GM18517 (cell line): ENCODE data around the gene IGFLR1.
"Not testable (repeated sequence)": the region's sequence is repeated elsewhere in the genome, so short reads cannot be mapped to it uniquely, and the experiment has no call there.

Experiments
- ATAC-seq: cut with Tn5 transposase; IDR thresholded peaks from one replicate; pipeline ENCODE4 v1.9.1; 2021; ENCODE audit warnings: mild to moderate bottlenecking, moderate library complexity; ENCODE audit not compliant: unreplicated experiment

The IGFLR1 gene

GRCh38 chr19:35713904-35714495 is 28.3 kb downstream of the IGFLR1 start:
- ATAC-seq, result no peak

DNA sequence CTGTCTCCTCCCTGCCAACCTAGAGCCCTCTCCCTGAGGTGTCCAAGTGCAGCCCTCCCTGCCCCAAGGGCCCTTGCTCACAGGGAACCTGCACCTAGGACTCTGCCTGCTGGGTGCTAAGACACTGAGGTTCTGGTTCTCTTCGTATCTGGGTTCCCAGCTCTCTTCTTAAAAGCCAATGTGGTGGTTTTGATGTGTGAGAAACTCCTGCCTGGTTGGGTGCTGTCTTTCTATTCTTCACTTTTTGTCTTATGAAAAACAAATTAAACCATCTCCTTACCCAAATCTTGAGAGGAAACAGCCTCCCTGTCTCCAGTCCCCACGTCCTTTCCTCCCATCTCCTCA is 28.8 kb downstream of the IGFLR1 start:
- ATAC-seq, result no peak

DNA sequence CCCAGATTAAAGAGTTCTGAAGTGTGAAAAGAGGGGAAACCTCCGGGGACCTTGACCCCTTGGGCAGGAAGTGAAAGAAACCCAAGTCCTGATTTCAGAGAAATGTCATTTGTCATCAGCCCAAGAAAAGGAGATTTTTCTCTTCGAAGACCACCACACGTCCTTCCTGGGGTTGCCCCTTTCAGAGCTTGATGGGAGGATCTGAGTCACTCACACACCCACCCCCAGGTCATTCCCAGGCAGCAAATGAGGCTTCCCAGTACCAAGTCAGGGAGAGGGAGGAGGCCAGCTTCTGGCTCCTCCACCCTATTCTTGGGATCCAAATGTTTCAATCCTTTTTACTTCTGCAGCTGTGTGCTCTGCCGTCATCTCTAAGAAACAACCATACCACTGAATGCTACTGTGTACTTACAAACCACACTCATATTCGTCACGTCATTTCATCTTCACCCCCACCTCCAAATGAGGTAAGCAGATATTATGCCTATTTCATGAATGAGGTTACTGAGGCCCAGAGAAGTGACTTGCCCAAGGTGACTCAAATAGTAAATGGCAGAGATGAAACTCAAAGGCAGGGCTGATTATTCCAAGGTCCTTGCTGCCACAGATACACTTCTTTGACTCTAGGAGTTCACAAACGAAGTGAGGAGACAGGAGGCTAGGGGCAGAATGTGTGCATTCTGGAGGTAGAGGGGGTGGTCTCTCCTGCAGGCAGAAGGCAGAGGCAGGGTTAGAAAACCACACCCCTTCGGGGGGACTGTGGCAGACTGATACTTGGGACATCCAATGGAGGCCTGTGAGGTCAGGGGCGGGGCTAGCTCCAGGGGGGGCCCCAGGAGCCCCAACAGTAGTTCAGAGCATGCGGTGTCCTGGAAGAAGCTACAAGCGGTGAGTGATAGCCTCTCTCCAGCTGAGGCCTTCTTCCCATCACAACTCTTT is 29.4 kb downstream of the IGFLR1 start:
- no peak for ATAC-seq

DNA sequence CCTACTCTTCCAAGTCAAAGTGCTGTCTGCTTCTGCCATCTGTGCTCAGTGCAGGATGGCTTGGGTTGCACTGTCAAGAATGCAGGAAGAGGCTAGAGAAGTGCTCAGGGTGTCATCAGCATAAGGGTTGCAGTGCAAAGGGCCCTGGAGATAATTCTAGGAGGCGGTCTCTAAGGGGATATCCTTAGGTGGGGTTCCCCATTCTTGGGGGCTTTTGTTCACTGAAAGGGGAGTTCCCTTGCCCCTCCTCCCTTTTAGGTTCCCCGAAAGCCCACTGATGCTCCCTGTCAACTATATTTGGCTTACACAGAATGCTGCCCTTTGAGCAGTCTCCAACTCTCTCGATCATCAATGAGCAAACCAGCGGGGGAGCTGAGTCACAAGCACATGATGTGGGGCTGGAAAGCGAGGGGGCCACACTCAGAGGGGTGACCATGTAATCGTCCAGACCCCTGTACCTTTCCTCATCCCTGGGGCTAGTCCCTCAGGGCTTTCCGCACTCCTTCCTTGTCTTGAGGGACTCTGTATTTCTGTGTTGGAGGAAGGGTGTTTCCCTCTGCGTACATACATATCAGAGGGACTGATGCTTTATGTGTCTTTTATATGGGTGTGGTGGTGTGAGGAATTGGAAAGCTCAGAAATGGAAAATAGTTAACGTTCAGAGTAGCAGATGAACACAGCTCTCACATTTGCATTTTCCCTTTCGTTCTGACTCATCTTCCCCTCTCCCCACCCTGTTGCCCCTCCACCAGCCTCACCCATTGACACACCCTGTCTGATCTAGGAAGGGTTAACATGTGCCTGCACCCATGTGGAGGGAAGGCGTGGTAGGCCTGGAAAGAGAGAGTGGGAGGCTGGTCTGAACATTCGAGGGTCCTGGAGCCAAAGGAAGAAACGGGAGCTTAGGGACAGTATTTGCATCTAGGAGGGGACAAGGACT is 31.2 kb downstream of the IGFLR1 start:
- peak; percentile 36 for ATAC-seq

GRCh38 chr19:35708391-35708790 is 33.9 kb downstream of the IGFLR1 start:
- no peak for ATAC-seq

DNA sequence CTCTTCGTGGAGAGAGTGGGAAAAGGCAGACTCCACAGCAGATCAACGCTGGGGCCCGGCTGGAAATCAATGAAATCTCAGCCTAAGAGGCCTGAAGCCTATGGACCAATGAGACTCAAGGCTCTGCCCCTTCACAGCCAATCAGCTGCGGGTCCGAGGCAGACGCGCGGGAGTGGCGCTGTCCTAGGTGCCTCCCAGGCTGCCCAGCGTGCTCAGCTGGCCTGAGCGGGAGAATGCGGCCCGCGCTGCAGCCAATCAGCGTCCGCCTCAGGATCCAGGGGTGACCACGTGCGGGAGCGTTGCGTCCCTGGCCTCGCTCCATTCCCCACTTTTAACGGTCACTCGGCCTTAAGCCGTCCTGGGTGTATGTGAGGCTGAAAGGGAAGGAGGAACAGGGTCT is 38.0 kb downstream of the IGFLR1 start, which contains the start of gene ZBTB32:
Gene ZBTB32, plus strand, starts transcription at position 341 of the 400 bp plus-strand sequence. CDS start 10,069 bp downstream, outside the sequence.
- ATAC-seq, result no peak

DNA sequence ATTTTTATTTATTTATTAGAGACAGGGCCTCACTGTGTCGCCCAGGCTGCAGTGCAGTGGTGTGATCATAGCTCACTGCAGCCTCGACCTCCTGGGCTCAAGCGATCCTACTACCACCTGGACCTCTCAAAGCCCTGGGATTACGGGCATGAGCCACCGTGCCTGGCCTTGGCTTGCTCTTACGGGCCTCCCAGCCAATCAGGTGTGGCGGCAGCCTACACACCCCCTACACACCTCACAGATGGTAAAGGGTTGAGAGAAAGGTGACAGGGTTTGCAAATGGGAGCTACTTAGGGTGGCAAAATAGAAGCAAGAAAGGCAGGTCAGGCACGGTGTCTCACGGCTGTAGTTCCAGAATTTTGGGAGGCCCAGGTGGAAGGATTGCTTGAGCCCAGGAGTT is 38.9 kb downstream of the IGFLR1 start:
- ATAC-seq, result no peak

GRCh38 chr19:35702223-35703012 is 39.8 kb downstream of the IGFLR1 start:
- peak; percentile 96 for ATAC-seq

GRCh38 chr19:35696835-35697234 is 45.4 kb downstream of the IGFLR1 start:
- no peak for ATAC-seq

DNA sequence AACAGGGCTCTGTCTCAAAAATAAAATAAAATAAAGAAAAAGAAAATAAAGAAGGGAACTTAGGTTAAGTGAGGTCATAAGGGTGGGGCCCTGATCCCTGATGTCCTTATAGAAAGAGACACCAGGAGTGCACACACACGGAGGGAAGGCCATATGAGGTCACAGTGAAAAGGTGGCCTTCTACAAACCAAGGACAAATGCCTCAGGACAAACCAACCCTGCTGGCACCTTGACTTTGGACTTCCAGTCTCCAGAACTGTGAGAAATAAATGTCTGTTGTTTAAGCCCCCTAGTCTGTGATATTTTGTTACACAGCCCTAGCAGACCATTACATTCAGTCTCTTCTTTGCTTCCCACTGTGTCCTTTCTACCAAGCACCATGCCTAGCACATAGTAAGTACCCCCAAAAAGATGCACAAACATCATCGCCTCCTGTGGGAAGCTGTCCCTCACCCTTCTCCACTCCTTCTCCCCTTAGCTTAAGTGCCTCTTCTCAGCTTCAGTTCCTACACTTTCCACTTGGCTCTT is 46.3 kb downstream of the IGFLR1 start:
- ATAC-seq, result no peak

GRCh38 chr19:35693835-35694599 is 48.2 kb downstream of the IGFLR1 start:
- ATAC-seq, result peak; percentile 87

DNA sequence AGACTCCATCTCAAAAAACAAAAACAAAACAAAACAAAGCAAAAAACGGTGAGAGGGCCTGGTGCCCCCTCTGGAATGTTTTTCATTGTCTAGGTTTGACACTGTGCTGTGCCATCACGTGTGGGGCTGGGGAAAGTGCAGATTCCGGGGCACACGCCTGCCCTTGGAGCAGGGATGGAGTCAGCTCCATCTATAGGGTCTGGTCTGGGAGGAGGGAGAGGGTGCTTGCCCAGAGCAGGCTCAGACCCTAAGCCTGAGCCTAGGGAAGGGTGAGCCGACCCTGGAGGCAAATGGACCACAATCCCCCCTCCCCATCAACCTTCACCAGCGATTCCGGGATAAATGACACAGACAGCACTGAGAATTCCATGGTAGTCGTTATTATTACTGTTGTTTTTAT is 48.8 kb downstream of the IGFLR1 start:
- ATAC-seq, result peak; percentile 13

DNA sequence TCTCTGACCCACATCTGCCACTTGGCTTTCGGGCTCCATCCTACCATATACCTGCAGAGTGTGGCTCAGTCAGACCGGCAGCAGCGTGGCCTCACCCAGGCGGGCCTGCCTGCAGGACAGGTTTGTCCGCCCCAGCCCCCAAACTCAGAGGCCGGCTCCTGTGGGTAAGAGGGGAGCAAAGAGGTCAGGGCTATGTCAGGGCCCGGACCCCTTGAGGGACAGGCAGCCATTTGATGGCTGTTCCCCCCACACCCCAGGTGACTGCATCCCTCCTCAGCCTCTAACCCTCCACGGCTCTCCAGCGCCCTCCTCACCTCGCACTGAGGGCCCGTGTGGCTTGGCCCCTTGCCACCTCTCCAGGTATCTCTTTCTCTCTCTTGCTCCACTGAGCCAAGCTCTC is 50.2 kb downstream of the IGFLR1 start:
- no peak for ATAC-seq

DNA sequence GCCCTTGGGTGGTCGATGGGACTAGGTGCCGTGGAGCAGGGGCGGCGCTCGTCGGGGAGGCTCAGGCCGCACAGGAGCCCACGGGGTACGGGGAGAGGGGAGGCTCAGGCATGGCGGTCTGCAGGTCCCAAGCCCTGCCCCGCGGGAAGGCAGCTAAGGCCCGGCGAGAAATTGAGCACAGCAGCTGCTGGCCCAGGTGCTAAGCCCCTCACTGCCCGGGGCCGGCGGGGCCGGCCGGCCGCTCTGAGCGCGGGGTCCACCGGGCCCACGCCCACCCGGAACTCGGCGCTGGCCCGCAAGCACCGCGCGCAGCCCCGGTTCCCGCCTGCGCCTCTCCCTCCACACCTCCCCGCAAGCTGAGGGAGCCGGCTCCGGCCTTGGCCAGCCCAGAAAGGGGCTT is 51.1 kb downstream of the IGFLR1 start:
- not testable (repeated sequence) for ATAC-seq

GRCh38 chr19:35689836-35690235 is 52.4 kb downstream of the IGFLR1 start:
- no peak for ATAC-seq
